Suppressor macrophage treated with lipopolysaccharide for 1 hour (primary cell): Measurements from ENCODE around the gene SNCAIP.
A peak's percentile ranks its signal among the peaks of the same experiment; 100 is the strongest.
"Not testable (repeated sequence)": the region's sequence is repeated elsewhere in the genome, so short reads cannot be mapped to it uniquely, and the experiment has no call there.

Experiments used
- DNase-seq, 3 donors: peaks; one replicate each; pipeline ENCODE4 v3.0.0-alpha.2; 2020 to 2022

Gene SNCAIP

GRCh38 chr5:122362361-122362760, 50.3 kb downstream of the SNCAIP start:
- no peak for DNase-seq

GRCh38 chr5:122363623-122364022, 51.6 kb downstream of the SNCAIP start:
- DNase-seq: no peak

GRCh38 chr5:122366501-122366900, 54.5 kb downstream of the SNCAIP start:
- no peak for DNase-seq

- DNase-seq: no peak
Observed at GRCh38 chr5:122367456-122367855, 55.4 kb downstream of the SNCAIP start.

GRCh38 chr5:122368510-122369251, 56.6 kb downstream of the SNCAIP start:
- DNase-seq: no peak

GRCh38 chr5:122369253-122369815, 57.3 kb downstream of the SNCAIP start:
- no peak for DNase-seq

GRCh38 chr5:122371511-122372151, 59.6 kb downstream of the SNCAIP start:
- no peak for DNase-seq

GRCh38 chr5:122374110-122374509, 62.1 kb downstream of the SNCAIP start:
- DNase-seq: no peak

- DNase-seq: no peak
Observed at GRCh38 chr5:122375801-122376200, 63.8 kb downstream of the SNCAIP start.

- no peak for DNase-seq
Observed at GRCh38 chr5:122376250-122376649, 64.2 kb downstream of the SNCAIP start.

- peak in 1 of 3 donors; percentile 5 for DNase-seq
Observed at GRCh38 chr5:122377026-122377425, 65.0 kb downstream of the SNCAIP start.

GRCh38 chr5:122382938-122383337, 70.9 kb downstream of the SNCAIP start:
- DNase-seq: not testable (repeated sequence)

- no peak for DNase-seq
Observed at GRCh38 chr5:122384739-122385235, 72.8 kb downstream of the SNCAIP start.

GRCh38 chr5:122385286-122385685, 73.2 kb downstream of the SNCAIP start:
- DNase-seq: no peak

- DNase-seq: no peak
Observed at GRCh38 chr5:122385808-122386207, 73.8 kb downstream of the SNCAIP start.

GRCh38 chr5:122390154-122390553, 78.1 kb downstream of the SNCAIP start:
- no peak for DNase-seq

- no peak for DNase-seq
Observed at GRCh38 chr5:122390694-122391093, 78.7 kb downstream of the SNCAIP start.

- DNase-seq: no peak
Observed at GRCh38 chr5:122391621-122392020, 79.6 kb downstream of the SNCAIP start.

- DNase-seq: no peak
Observed at GRCh38 chr5:122392224-122392623, 80.2 kb downstream of the SNCAIP start.

- DNase-seq: no peak
Observed at GRCh38 chr5:122392824-122393223, 80.8 kb downstream of the SNCAIP start.

GRCh38 chr5:122394284-122394930, 82.4 kb downstream of the SNCAIP start:
- no peak for DNase-seq

- DNase-seq: no peak
Observed at GRCh38 chr5:122398016-122398415, 86.0 kb downstream of the SNCAIP start.

- DNase-seq: no peak
Observed at GRCh38 chr5:122400341-122400740, 88.3 kb downstream of the SNCAIP start.

- no peak for DNase-seq
Observed at GRCh38 chr5:122400938-122401337, 88.9 kb downstream of the SNCAIP start.
